HG03457 (cell line): ENCODE measurements around the gene RNF135.
"Not testable (repeated sequence)": the region's sequence is repeated elsewhere in the genome, so short reads cannot be mapped to it uniquely, and the experiment has no call there.

Source experiments
- ATAC-seq: cut with Tn5 transposase; IDR thresholded peaks from one replicate; pipeline ENCODE4 v1.9.1; 2021; ENCODE audit warnings: moderate number of reproducible peaks; ENCODE audit not compliant: unreplicated experiment

Gene RNF135

DNA sequence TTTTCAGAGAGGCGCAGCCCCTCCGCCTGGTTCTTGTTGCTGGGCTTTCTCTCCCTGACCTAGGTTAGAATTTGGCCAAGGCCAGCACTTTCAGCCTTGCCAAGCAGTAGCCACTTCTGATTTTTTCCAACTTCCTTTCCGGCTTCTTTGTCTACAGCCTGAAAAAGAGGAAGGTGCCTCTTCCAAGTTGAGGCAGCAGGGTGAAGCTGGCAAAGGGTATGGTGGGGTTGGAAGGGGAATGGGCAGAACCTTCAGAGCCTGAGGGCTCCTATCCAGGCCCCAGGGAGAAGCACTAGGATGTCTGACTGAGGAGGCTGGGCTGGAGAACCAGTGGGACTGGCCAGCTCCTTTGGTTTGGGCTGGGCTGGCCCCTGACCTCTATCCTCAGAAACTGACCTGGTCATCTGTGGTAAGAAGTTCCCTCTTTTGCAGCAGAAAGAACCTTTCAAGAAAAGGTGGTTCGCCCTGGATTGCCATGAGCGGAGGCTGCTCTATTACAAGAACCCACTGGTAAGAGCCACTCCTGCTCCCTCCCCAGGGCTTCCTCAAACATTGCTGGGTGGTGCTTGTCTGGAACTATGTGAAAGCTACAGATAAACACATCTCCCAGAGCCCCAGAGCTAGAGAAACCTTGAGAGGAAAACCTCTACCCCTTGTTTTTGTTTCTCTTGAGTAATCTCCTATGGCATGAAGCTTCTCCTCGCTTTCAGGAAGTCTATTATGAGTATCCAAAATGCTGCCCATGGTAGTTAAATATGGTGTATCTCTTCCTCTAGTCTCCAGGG lies 16.6 kb upstream of the RNF135 start:
- ATAC-seq: no peak

DNA sequence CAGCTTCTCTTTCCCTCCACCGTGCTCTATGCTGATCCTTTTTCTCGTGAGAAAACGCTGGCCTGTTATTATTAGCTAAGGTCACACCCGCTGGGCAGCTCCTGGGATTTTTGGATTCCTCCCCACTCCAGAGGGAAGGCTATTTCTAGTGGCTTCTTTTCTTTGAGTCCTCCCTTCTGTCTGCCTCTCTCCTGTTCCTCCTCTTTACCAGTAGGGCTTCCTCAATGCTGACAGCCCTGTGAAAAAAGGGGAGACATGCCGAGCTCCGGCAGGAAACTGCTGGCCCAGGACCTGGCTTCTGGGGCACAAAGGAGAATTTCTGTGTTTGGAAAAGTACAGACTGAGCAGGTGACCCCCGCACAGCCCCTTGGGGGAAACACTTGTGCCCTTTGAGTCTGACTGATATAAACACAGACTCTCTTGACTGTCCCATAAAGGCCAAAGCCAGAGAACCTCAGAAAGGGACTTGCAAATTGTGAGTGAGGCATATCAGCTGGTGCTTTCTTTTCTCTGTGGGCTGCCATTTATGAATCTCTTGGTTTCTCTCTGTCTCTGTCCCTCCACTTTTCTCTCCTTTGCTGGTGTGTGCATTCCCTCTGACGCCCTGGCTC lies 14.0 kb upstream of the RNF135 start:
- no peak for ATAC-seq

DNA sequence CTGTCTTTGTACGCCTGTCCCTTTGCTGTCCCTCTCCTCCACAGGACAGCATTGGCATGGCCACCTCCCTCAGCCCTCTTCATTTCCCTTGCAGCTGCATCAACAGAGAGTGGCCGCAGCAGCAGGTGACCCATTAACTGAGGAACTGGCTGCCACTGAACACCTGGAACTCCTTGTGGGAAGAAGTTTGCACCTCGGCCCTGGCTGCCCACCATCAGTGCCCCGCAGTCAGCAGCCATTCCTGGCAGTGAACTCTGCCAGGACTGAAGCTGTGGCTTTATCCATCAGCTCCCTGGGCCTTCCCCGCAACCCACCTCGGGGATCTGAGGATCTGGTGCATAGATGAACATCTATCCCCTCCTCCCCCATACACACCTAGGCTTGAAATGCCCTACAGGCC lies 13.1 kb upstream of the RNF135 start:
- no peak for ATAC-seq

DNA sequence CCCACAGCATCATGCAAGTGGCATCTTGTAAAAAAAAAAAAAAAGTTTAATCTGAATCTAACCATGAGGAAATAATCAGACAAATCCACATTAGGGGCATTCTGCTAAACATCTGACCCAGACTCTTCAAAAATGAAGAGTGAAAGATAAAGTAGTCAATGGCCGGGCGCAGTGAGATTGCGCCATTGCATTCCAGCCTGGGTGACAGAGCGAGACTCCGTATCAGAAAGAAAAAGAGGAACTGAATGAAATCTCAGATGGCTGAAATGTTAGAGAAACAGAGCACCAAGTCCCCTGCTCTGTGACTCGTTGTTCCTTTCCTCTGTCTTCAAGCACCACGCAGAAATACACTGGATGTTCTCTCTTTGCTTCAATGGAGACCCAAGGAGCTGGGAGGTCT lies 12.7 kb upstream of the RNF135 start:
- ATAC-seq: no peak

DNA sequence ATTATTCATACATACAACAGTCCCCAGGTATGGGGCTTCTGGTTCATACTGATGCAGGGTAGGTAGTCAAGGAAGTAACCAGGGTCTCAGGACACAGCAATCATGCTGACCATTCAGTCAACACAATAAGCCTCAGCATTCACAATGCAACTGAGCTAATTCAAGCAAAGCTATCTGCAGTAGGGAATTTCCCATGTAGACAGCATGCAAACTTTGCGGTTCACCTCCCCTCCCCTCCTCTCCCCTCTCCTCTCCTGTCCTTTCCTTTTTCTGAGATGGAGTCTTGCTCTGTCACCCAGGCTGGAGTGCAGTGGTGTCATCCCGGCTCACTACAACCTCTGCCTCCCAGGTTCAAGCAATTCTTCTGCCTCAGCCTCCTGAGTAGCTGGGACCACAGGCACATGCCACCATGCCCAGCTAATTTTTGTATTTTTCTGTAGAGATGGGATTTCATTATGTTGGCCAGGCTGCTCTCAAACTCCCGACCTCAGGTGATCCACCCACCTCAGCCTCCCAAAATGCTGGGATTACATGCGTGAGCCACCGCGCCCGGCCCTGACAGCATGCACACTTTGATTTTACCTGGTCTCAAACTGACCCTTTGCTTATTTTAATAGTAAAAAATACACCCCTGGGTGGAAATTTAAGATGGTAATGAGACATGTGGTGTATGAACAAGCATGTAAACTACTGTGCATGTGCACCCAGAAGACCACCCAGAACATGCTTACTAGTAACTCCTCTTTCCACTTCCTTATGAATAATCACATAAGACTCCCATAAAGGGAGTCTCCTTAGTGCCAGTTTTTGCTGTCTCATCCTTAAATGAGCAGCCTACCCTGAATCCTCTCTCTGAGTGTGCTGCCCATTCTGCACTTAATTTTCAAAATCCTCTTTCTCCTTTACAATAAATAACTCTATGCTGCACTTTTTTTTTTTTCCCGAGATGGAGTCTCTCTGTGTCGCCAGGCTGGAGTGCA lies 9.3 kb upstream of the RNF135 start:
- no peak for ATAC-seq

DNA sequence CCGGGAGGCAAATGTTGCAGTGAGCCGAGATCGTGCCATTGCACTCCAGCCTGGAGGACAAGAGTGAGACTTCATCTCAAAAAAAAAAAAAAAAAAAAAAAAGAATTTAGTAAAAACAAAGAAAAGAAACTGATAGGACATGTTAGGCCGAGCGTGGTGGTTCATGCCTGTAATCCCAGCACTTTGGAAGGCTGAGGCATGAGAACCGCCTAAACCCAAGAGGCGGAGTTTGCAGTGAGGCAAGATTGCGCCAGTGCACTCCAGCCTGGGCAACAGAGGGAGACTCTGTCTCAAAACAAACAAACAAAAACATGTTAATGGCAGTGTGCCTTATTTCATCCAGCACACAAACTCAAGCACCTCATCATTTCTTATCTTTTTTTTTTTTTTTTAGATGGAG lies 6.5 kb upstream of the RNF135 start:
- not testable (repeated sequence) for ATAC-seq

DNA sequence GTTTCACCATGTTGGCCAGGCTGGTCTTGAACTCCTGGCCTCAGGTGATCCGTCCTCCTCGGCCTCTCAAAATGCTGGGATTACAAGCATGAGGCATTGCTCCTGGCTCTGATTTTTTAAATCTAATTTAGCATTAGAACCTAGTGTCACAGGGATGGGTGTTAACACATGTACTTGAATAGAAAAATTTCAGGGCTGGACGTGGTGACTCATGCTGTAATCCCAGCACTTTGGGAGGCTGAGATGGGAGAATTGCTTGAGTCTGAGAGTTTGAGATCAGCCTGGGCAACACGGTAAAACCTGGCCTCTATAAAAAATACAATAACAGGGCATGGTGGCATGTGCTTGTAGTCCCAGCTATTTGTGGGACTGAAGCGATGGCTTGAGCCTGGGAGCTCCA lies 6.0 kb upstream of the RNF135 start:
- ATAC-seq: no peak

DNA sequence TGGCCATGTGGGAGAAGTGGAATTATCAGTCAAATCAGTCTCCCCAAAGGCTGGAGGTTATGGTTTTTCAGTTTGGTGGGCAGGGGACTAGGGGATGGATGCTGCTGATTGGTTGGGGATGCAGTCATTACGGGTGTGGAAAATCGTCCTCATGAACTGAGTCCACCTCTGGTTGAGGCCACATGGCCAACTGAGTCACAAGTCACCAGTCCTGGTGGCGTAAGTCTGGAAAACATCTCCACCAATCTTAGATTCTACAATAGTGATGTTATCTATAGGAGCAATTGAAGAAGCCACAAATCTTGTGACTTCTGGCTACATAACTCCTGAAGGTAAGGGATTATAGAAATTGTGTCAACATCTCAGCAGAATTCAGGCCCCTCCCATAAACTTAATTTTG lies 5.2 kb upstream of the RNF135 start:
- ATAC-seq: no peak

DNA sequence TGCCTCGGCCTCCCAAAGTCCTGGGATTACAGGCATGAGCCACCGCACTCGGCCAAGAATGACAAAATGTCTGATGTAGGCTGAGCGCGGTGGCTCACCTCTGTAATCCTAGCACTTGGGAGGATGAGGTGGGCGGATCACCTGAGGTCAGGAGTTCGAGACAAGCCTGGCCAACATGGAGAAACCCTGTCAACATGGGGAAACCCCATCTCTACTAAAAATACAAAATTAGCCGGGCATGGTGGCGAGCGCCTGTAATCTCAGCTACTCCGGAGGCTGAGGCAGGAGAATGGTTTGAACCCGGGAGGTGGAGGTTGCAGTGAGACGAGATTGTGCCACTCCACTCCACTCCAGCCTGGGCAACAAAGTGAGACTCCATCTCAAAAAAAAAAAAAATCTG lies 2.9 kb upstream of the RNF135 start:
- ATAC-seq: not testable (repeated sequence)

DNA sequence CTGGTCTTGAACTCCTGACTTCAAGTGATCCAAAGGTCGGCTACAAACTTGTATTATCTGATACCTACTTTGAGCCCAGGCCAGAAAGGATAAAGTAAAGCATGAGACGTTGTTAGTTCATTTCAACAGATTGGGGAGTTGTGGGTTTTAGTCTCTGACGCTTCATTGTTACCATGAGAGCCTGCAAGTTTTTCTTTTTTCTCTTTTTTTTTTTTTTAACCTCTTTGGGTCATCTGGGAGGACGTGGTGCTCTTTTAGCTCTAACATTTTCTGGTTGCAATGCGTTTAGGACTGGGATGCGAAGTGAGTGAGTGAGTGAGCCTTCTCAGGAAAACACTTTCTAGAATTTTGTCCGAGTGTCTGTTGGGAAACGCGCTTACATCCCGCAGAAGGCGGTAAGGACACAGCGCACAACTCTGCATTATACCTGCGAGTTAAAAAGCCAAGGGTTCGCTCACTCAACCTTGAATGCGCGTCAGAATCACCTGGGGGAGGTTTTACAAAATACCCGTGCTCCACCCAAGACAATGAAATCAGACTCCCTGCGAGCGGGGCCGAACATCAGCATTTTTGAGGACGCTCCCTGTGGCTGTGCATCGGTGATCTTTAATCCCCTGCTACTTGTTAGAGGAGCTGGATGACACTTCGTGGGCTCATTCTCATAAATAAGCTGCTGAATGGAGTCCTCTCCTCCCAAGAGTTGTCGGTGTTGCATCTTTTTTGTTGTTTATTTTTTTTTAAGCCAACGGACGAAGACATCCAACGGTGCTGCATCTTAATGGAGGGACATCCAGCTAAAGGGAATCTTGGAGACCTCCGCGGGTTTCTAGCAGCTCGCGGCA lies 629 bp upstream of the RNF135 start:
- ATAC-seq: no peak

DNA sequence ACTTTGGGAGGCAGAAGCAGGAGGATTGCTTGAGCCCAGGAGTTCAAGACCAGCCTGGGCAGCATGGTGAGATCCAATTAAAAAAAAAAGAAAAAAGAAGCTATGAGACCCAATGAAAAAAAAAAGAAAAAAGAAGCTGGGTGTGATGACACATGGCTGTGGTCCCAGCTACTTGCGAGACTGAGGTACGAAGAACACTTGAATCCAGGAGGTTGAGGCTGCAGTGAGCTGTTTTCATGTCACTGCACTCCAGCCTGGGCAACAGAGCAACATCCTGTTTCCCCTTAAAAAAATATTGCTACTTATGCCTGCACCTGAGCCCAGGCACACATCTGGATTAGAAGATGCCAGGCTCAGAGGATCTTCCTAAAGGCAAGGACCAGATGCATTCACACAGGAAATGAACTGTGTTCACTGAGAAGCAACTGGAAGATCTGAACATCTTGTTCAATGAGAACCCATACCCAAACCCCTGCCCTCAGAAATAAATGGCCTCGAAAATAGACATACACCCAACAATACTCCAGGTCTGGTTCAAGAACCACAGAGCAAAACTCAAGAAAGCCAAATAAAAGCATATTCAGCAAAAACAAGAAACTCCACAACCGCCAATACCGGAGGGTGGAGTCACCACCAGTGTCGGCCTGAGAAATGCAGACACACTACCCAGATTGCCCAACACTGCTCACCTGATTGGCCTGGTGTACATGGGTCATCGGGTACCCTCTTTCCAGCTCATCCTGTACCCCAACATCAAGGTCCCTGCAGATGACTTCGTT lies 4.4 kb downstream of the RNF135 start:
- no peak for ATAC-seq

DNA sequence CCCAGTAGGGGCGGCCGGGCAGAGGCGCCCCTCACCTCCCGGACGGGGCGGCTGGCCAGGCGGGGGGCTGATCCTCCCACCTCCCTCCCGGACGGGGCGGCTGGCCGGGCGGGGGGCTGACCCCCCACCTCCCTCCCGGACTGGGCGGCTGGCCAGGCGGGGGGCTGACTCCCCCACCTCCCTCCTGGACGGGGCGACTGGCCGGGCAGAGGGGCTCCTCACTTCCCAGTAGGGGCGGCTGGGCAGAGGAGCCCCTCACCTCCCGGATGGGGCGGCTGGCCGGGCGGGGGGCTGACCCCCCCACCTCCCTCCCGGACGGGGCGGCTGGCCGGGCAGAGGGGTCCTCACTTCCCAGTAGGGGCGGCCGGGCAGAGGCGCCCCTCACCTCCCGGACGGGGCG lies 9.1 kb downstream of the RNF135 start:
- not testable (repeated sequence) for ATAC-seq

DNA sequence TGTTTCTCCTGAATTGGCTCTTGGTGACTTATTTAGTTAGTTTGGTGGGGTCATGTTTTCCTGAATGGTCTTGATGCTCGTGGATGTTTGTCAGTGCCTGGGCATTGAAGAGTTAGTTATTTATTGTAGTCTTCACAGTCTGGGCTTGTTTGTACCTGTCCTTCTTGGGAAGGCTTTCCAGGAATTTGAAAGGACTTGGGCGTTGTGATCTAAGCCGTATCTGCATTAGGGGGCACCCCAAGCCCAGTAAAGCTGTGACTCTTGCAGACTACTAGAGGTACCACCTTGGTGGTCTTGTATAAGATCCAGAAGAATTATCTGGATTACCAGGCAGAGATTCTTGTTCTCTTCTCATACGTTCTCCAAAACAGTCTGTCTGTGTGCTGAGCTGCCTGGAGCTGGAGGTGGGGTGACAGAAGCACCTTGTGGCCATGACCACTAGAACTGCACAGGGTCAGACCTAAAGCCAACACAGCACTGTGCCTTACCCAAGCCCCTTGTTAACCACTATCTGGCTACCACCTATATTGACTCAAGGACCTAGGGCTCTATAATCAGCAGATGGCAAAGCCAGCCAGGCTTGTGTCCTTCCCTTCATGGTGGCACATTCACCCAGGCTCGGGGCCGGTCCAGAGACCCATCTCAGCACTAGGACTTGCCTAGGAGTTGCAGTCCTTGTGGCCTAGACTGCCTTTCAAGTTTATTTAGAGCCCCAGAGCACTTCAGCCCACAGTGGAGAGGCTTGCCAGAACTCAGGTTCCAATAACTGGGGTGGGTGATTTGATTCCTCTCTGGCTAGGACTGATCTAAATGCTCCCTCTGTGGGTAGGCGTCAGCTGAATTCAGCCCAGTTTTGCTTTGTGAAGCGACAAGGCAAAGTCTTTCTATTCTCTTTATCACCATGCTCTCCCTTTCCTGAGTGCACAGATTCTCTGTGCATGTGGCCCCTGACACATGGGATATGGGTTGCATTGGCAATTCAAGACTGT lies 11.0 kb downstream of the RNF135 start:
- ATAC-seq: no peak

DNA sequence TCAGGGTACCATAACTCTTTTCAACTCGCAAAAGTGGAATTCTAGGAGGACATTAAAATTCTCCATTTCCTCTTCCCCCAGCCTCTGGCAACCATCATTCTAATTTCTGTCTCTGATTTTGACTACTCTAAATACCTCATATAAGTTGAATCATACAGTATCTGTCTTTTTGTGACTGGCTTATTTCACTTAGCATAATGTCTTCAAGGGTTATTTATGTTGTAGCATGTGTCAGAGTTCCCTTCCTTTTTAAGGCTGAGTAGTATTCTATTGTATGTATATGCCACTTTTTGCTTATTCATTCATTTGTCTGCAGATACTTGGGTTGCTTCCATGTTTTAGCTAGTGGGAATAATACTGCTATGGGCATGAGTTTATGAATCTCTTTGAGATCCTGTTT lies 12.0 kb downstream of the RNF135 start:
- ATAC-seq: no peak

DNA sequence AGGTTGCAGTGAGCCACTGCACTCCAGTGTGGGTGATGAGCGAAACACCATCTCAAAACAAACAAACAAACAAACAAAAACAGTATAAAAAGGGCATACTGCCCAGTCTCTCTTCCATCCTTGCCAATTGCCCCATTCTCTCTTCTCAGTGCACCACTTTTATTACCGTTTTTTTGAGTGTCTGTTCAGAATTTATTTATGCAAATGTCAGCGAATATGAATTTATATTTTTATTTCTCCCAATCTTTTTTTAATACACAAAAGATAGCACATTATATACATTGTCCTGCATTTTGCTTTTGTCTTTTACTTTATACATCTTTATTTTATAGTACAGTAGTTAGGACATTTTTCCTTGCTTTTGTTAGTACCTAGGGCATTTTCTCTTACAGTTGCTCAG lies 19.6 kb downstream of the RNF135 start:
- no peak for ATAC-seq

DNA sequence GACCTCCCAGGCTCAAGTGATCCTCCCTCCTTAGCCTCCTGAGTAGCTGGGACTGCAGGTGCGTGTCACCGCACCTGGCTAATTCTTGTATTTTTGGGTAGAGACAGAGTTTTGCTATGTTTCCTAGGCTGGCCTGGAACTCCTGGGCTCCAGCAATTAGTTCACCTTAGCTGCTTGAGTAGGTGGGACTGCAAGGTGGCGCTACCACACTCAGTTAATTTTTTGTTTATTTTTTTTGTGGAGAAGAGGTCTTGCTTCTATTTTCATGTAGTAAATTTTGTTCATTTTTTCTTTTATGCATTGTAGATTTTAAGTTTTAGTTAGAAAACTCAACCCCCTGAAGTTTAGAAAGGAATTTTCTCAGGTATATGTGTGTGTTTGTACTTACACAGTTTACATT lies 21.7 kb downstream of the RNF135 start:
- ATAC-seq: no peak

DNA sequence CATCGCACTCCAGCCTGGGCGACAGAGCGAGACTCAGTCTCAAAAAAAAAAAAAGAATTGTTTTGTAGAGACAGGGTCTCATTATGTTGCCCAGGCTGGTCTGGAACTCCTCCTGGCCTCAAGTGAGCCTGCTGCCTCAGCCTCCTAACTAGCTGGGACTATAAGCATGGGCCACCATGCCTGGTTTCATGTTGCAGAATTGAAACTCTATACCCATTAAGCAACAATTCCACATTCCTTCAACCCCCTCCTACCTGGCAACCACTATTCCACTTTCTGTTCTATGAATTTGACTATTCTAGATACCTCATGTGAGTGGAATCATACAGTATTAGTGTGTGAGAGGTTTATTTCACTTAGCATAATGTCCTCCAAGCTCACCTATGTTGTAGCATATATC lies 24.5 kb downstream of the RNF135 start:
- no peak for ATAC-seq

DNA sequence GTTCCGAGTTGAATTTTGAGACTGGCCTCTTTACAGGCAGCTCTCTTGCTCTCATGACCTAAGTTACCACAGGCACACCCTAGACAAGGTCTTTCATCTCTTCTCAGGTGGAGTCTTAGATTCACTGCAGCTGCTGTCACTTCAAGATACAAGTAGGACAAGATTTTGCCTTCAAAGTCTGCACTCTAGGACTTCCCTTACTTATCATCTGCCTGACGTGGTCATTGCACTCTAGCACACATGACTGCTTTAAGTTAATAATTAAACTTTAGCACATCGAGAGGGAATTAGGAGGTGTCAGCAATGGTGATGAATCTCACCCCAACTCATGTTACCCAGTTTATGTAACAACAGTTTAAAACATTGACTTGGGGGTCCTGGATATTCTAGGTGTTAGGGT lies 25.6 kb downstream of the RNF135 start:
- ATAC-seq: no peak

DNA sequence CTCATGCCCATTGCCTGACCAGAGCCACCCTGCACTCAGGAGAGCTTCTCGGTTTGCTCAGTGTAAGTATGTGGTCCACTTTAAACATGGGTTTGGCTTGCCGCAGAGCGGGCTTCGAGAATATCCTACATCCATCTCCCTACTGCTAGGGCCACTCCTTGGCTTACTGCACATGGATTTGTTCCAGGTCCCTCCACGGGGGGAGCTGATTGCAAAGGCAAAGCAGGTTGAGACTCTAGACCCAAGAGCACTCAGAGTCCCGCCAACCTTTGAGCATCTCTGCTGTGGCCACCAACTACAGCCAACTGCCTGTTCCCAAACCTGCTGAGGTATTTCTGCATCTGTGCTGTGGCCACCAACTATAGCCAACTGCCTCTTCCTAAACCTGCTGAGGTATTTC lies 26.4 kb downstream of the RNF135 start:
- no peak for ATAC-seq
